H9 (cell line): ENCODE data around the gene CADPS. TPM values are rescaled to one million over a fixed set of nuclear protein-coding genes. Genes with fewer than 3 reads are reported as not detected.

Experiments
- DNase-seq: peaks from one replicate; pipeline ENCODE4 v3.0.0-alpha.2; 2017
- H2AFZ ChIP-seq: one replicate; pipeline ENCODE4 v1.6.1; 2013; ENCODE audit warnings: mild to moderate bottlenecking, low read length, control low read depth, moderate library complexity
- H2AK5ac ChIP-seq: 2 replicates; pipeline ENCODE4 v1.6.1; 2013; ENCODE audit warnings: low read length, control low read depth, mixed read lengths; ENCODE audit not compliant: insufficient read length
- H2BK120ac ChIP-seq: one replicate; pipeline ENCODE4 v1.6.1; 2013; ENCODE audit warnings: low read depth, mild to moderate bottlenecking, low read length, control low read depth, inconsistent platforms; ENCODE audit not compliant: poor library complexity, severe bottlenecking
- H2BK12ac ChIP-seq: 2 replicates; pipeline ENCODE4 v1.6.1; 2013; ENCODE audit warnings: low read length, control low read depth, mixed read lengths, low read depth; ENCODE audit not compliant: insufficient read length
- H2BK15ac ChIP-seq: 2 replicates; pipeline ENCODE4 v1.6.1; 2013; ENCODE audit warnings: low read depth, low read length, control low read depth
- H2BK20ac ChIP-seq: one replicate; pipeline ENCODE4 v1.6.1; 2013; ENCODE audit warnings: low read depth, mild to moderate bottlenecking, low read length, control low read depth, inconsistent platforms; ENCODE audit not compliant: poor library complexity, severe bottlenecking
- H2BK5ac ChIP-seq: 2 replicates; pipeline ENCODE4 v1.6.1; 2013; ENCODE audit warnings: low read length, control low read depth, mixed read lengths; ENCODE audit not compliant: insufficient read length
- H3K14ac ChIP-seq: 2 replicates; pipeline ENCODE4 v1.6.1; 2013; ENCODE audit warnings: low read length, control low read depth; ENCODE audit not compliant: insufficient read depth
- H3K18ac ChIP-seq: 2 replicates; pipeline ENCODE4 v1.6.1; 2013; ENCODE audit warnings: low read depth, mild to moderate bottlenecking, mixed read lengths, low read length, control low read depth; ENCODE audit not compliant: insufficient read length
- H3K23ac ChIP-seq: 2 replicates; pipeline ENCODE4 v1.6.1; 2013; ENCODE audit warnings: low read length, control low read depth, mixed read lengths, low read depth; ENCODE audit not compliant: insufficient read length
- H3K23me2 ChIP-seq: 2 replicates; pipeline ENCODE4 v1.6.1; 2013; ENCODE audit warnings: low read depth, mild to moderate bottlenecking, mixed read lengths, low read length, control low read depth; ENCODE audit not compliant: insufficient read length, poor library complexity, severe bottlenecking
- H3K27ac ChIP-seq: 2 replicates; pipeline ENCODE4 v1.5.1; 2013; ENCODE audit warnings: low read length, control low read depth, mixed read lengths, low read depth; ENCODE audit not compliant: insufficient read length
- H3K27me3 ChIP-seq: 2 replicates; pipeline ENCODE4 v1.6.1; 2013; ENCODE audit warnings: low read length, control low read depth, inconsistent platforms; ENCODE audit not compliant: insufficient read depth
- H3K4ac ChIP-seq: 2 replicates; pipeline ENCODE4 v1.6.1; 2013; ENCODE audit warnings: low read depth, mild to moderate bottlenecking, control low read depth, inconsistent platforms, low read length, moderate library complexity
- H3K4me1 ChIP-seq: 2 replicates; pipeline ENCODE4 v1.6.1; 2013; ENCODE audit warnings: low read length, control low read depth, inconsistent platforms; ENCODE audit not compliant: insufficient read depth
- H3K4me2 ChIP-seq: 2 replicates; pipeline ENCODE4 v1.6.1; 2013; ENCODE audit warnings: low read length, control low read depth, mixed read lengths; ENCODE audit not compliant: insufficient read length, insufficient read depth
- H3K56ac ChIP-seq: 2 replicates; pipeline ENCODE4 v1.6.1; 2013; ENCODE audit warnings: low read depth, mild to moderate bottlenecking, mixed read lengths, low read length, control low read depth; ENCODE audit not compliant: insufficient read length
- H3K79me1 ChIP-seq: 2 replicates; pipeline ENCODE4 v1.6.1; 2013; ENCODE audit warnings: low read depth, mild to moderate bottlenecking, moderate library complexity, low read length, control low read depth, inconsistent platforms; ENCODE audit not compliant: insufficient read depth, poor library complexity, severe bottlenecking
- H3K79me2 ChIP-seq: 2 replicates; pipeline ENCODE4 v1.6.1; 2013; ENCODE audit warnings: low read length, control low read depth, inconsistent platforms; ENCODE audit not compliant: insufficient read depth
- H3K9ac ChIP-seq: 2 replicates; pipeline ENCODE4 v1.6.1; 2013; ENCODE audit warnings: low read length, control low read depth, mixed read lengths; ENCODE audit not compliant: insufficient read length; ENCODE audit errors: extremely low read depth
- H3K9me3 ChIP-seq: one replicate; pipeline ENCODE4 v1.6.1; 2013; ENCODE audit warnings: low read depth, low read length, inconsistent platforms; ENCODE audit not compliant: control insufficient read depth
- H3T11ph ChIP-seq: one replicate; pipeline ENCODE4 v1.6.1; 2013; ENCODE audit warnings: mild to moderate bottlenecking, low read length, control low read depth, inconsistent platforms
- H4K20me1 ChIP-seq: one replicate; pipeline ENCODE4 v1.6.1; 2013; ENCODE audit not compliant: control insufficient read depth, insufficient read length, insufficient read depth
- H4K5ac ChIP-seq: 2 replicates; pipeline ENCODE4 v1.6.1; 2013; ENCODE audit warnings: low read depth, mild to moderate bottlenecking, mixed read lengths, low read length, control low read depth; ENCODE audit not compliant: insufficient read length
- H4K8ac ChIP-seq: replicated peaks from 2 replicates; pipeline ENCODE4 v1.6.1; 2013; ENCODE audit warnings: low read length, control low read depth, mixed read lengths, low read depth; ENCODE audit not compliant: insufficient read length
- H4K91ac ChIP-seq: 2 replicates; pipeline ENCODE4 v1.6.1; 2013; ENCODE audit warnings: low read depth, mild to moderate bottlenecking, moderate library complexity, mixed read lengths, low read length, control low read depth; ENCODE audit not compliant: insufficient read length
- H3K27ac Mint-ChIP-seq, 3 experiments: 2 replicates in 2 of 3; 3 replicates in 1 of 3; pipeline ENCODE4 v1.8.0; 2020 to 2021; ENCODE audit warnings: mixed read lengths in 3 of 3, mild to moderate bottlenecking in 1 of 3, moderate library complexity in 1 of 3
- H3K27me3 Mint-ChIP-seq: 2 replicates; pipeline ENCODE4 v1.8.0; 2021; ENCODE audit warnings: low read depth, mild to moderate bottlenecking, moderate library complexity, mixed read lengths
- H3K36me3 Mint-ChIP-seq, 3 experiments: 2 replicates in 2 of 3; 3 replicates in 1 of 3; pipeline ENCODE4 v1.8.0; 2020 to 2021; ENCODE audit warnings: low read depth in 3 of 3, mixed read lengths in 3 of 3; ENCODE audit not compliant: insufficient read depth in 1 of 3
- H3K4me1 Mint-ChIP-seq, 2 experiments: 2 replicates each; pipeline ENCODE4 v1.8.0; 2020; ENCODE audit warnings: mixed read lengths in 2 of 2
- H3K4me3 Mint-ChIP-seq, 2 experiments: 2 replicates in 1 of 2; 3 replicates in 1 of 2; pipeline ENCODE4 v1.8.0; 2020 to 2021; ENCODE audit warnings: mild to moderate bottlenecking in 2 of 2, mixed read lengths in 2 of 2, moderate library complexity in 1 of 2
- H3K9me3 Mint-ChIP-seq, 2 experiments: 2 replicates in 1 of 2; 3 replicates in 1 of 2; pipeline ENCODE4 v1.8.0; 2020; ENCODE audit warnings: mild to moderate bottlenecking in 2 of 2, mixed read lengths in 2 of 2, moderate library complexity in 1 of 2
- CTCF ChIP-seq: fragments of 200-600 bp; sonication (generic); conservative IDR thresholded peaks from 3 replicates; pipeline ENCODE4 v1.8.0; 2021; ENCODE audit warnings: antibody characterized with exemption, mild to moderate bottlenecking
- WGBS: extraction: QIAGEN DNeasy Blood & Tissue Kit; methylation state at CpG from one replicate; pipeline ENCODE4 v1.1.7; 2013; ENCODE audit warnings: missing lambda C conversion rate, low lambda C conversion rate, mixed read lengths; ENCODE audit not compliant: insufficient read length; ENCODE audit errors: extremely low coverage; 5-methylcytosine and 5-hydroxymethylcytosine counted together
- total RNA-seq: library from RNA; stranded (reverse); gene quantifications from 2 replicates; pipeline ENCODE4 v1.2.1, GENCODE V29; 2021

Gene CADPS
- total RNA-seq, 1 experiment from 2014 or later, result 6.6 TPM

GRCh38 chr3:62479326-62479725 is 395.9 kb downstream of the CADPS start:
- Histone ChIP-seq H2AK5ac (no peak overlapping the region), H3K79me2 (no peaks in the 10 kb centered on the region), H3K27me3 (no peaks in the 10 kb centered on the region), H4K20me1 (no peaks in the 10 kb centered on the region), H2AFZ (no peak overlapping the region), H2BK12ac (no peak overlapping the region), H3K4me2 (no peak overlapping the region), H2BK20ac (no peak overlapping the region), H3K9me3 (no peaks in the 10 kb centered on the region), H2BK15ac (no peak overlapping the region), H3K9ac (no peak overlapping the region), H3K56ac (no peak overlapping the region), H3K14ac (no peak overlapping the region), H3K23ac (no peak overlapping the region), H3K23me2 (no peaks in the 10 kb centered on the region), H3K4me1 (peaks cover 8% of the 10 kb centered on the region; the same call in 1 of the 2 replicates), H4K91ac (no peak overlapping the region), H3K79me1 (no peaks in the 10 kb centered on the region), H2BK5ac (no peak overlapping the region), H3K18ac (no peak overlapping the region), H3K4ac (no peak overlapping the region), H3K27ac (no peak overlapping the region), H2BK120ac (no peak overlapping the region), H4K5ac (no peak overlapping the region), H3T11ph (no peak overlapping the region), H4K8ac (no peak overlapping the region)
- WGBS, result no CpG with 5 or more reads among the region's 9 CpGs
- no peak overlapping the region for H3K27ac Mint-ChIP-seq
- DNase-seq, result no peak
- no peaks in the 10 kb centered on the region for H3K27me3 Mint-ChIP-seq
- no peak for TF ChIP-seq CTCF
- peaks cover 16 to 19% of the 10 kb centered on the region in 2 experiments for H3K4me1 Mint-ChIP-seq
- H3K9me3 Mint-ChIP-seq, result no peaks in the 10 kb centered on the region
- no peak overlapping the region for H3K4me3 Mint-ChIP-seq
- H3K36me3 Mint-ChIP-seq, result no peaks in the 10 kb centered on the region
